Measurements from ENCODE around the gene WDR59. TPM values are rescaled to one million over a fixed set of nuclear protein-coding genes. Genes with fewer than 3 reads are reported as not detected.

WDR59 gene
- total RNA-seq, 6 experiments from 2014 or later, result 23.2 to 69.5 (median 48.3) TPM

GRCh38 chr16:74998481-74999218 lies 13.7 kb upstream of the WDR59 start, which contains the start of gene ZNRF1:
ZNRF1 (plus strand) TSS chr16:74999024; CDS start chr16:74999672, 648 bp downstream.
- peak; percentile 69 to 76 (median 72) for TF ChIP-seq CTCF (IDR thresholded peaks at IDR 0.05)
- peak; percentile 51 for TF ChIP-seq POLR2A (IDR thresholded peaks at IDR 0.05)
- WGBS (ENCODE audit: insufficient coverage, low coverage, low lambda C conversion rate, missing lambda C conversion rate), result 0% methylated on average over 11 of the region's 73 CpGs
- H3K27me3 ChIP-seq, result no peaks in the 10 kb centered on the region
- H3K36me3 ChIP-seq, result no peaks in the 10 kb centered on the region
- H3K27ac ChIP-seq, result peak within 1 kb of the TSS; percentile 56 to 74 (median 73)
- ATAC-seq (peak; percentile 81 to 87 (median 86)), DNase-seq (peak; percentile 88 to 89 (median 88))
- peaks cover 0 to 30% (median 4%) of the 10 kb centered on the region in 4 donors for H3K4me1 ChIP-seq
- H3K9me3 ChIP-seq, result no peaks in the 10 kb centered on the region
- H3K4me3 ChIP-seq, result peak within 1 kb of the TSS; percentile 67 to 79 (median 77)
- intact Hi-C loops (cut with DNase I), result loop anchor here (5.0 to 10.0 kb wide), 2 partner anchors 114 to 116 kb away; partner anchors contain the start of gene LDHD (in 1 of the 2)

GRCh38 chr16:74997042-74997491 lies 12.1 kb upstream of the WDR59 start:
- H3K27ac ChIP-seq, result peak overlapping the region; percentile 47 to 74 (median 56)
- H3K27me3 ChIP-seq, result no peaks in the 10 kb centered on the region
- TF ChIP-seq POLR2A (IDR thresholded peaks at IDR 0.05) (peak; percentile 9), CTCF (IDR thresholded peaks at IDR 0.05) (no peak)
- H3K4me3 ChIP-seq, result no peak overlapping the region
- 61% methylated on average over 6 of the region's 8 CpGs for WGBS (ENCODE audit: insufficient coverage, low coverage, low lambda C conversion rate, missing lambda C conversion rate)
- no peak for DNase-seq
- no peaks in the 10 kb centered on the region for H3K36me3 ChIP-seq
- intact Hi-C loops (cut with DNase I), result loop anchor here (5.0 to 10.0 kb wide), 2 partner anchors 115 to 118 kb away; partner anchors contain the start of gene LDHD (in 1 of the 2)
- peak; percentile 50 to 62 (median 58) for ATAC-seq
- no peaks in the 10 kb centered on the region for H3K9me3 ChIP-seq
- peaks cover 0 to 46% (median 12%) of the 10 kb centered on the region in 4 donors for H3K4me1 ChIP-seq

GRCh38 chr16:74995986-74996385 lies 11.1 kb upstream of the WDR59 start:
- TF ChIP-seq POLR2A (IDR thresholded peaks at IDR 0.05), result no peak
- TF ChIP-seq CTCF (IDR thresholded peaks at IDR 0.05), result no peak
- intact Hi-C loops (cut with DNase I), result loop anchor here (5.0 to 10.0 kb wide), 2 partner anchors 116 to 119 kb away; partner anchors contain the start of gene LDHD (in 1 of the 2)
- DNase-seq (no peak), ATAC-seq (no peak)
- H3K36me3 ChIP-seq, result no peaks in the 10 kb centered on the region
- peaks cover 0 to 55% (median 13%) of the 10 kb centered on the region in 4 donors for H3K4me1 ChIP-seq
- no peaks in the 10 kb centered on the region for H3K9me3 ChIP-seq
- no peaks in the 10 kb centered on the region for H3K27me3 ChIP-seq
- whole genome bisulfite sequencing (ENCODE audit: insufficient coverage, low coverage, low lambda C conversion rate, missing lambda C conversion rate), result 100% methylated on average over 1 of the region's 1 CpG
- H3K27ac ChIP-seq, result peak overlapping the region in 1 of 3 donors; percentile 74
- no peak overlapping the region for H3K4me3 ChIP-seq

- H3K4me3 ChIP-seq, result peak overlapping the region in 2 of 3 donors; percentile 29 to 31
- peak; percentile 85 to 92 (median 90) for ATAC-seq
These were observed 6.9 kb upstream of the WDR59 start for GRCh38 chr16:74991593-74992403.

More at GRCh38 chr16:74991593-74992403, 6.9 kb upstream of the WDR59 start:
- peak; percentile 54 to 89 (median 62) for DNase-seq
- intact Hi-C loops (cut with DNase I), result loop anchor here in 1 of 2 donors (10.0 kb wide), 1 partner anchor 123 kb away; the partner anchor contains the start of gene LDHD
- no peaks in the 10 kb centered on the region for H3K27me3 ChIP-seq
- H3K36me3 ChIP-seq, result no peaks in the 10 kb centered on the region
- H3K9me3 ChIP-seq, result no peaks in the 10 kb centered on the region
- H3K4me1 ChIP-seq, result peaks cover 0 to 48% (median 19%) of the 10 kb centered on the region in 4 donors
- H3K27ac ChIP-seq, result peak overlapping the region; percentile 89 to 95 (median 93)
- peak; percentile 48 for TF ChIP-seq POLR2A (IDR thresholded peaks at IDR 0.05)
- TF ChIP-seq CTCF (IDR thresholded peaks at IDR 0.05), result no peak
- 15% methylated on average over 13 of the region's 13 CpGs for WGBS (ENCODE audit: insufficient coverage, low coverage, low lambda C conversion rate, missing lambda C conversion rate)

Measured in right lobe of liver (tissue), 6 donors.